ENCODE measurements around the gene OR4D11.

OR4D11 gene

DNA sequence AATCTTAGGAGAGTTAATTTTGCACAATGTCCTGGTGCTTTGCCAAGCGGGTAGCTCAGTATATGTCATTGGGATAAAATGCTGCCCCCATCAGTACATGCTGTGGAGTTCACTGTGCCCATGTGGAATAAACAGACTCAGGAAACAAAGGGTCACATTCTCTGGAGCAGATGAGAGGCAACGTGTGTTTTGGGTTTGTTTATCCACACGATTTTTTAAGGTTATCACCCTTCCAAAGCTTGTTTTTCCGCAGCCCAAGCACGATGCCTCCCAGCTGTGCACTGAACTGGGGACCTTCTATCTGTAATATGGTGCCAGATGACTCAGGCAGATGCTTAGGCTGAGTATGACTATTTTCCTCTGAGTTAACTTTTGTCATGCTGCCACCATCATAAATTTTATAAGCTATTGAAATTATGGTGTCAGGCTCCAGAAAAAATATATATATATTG lies 40.2 kb upstream of the OR4D11 start:
- TF ChIP-seq EZH2phosphoT487 (IDR thresholded peaks at IDR 0.05; ENCODE audit: low read length) (no peak), EZH2 (optimal IDR thresholded peaks at IDR 0.05; ENCODE audit: low read depth, low read length) (no peak)
- TF ChIP-seq, protein P1, sequence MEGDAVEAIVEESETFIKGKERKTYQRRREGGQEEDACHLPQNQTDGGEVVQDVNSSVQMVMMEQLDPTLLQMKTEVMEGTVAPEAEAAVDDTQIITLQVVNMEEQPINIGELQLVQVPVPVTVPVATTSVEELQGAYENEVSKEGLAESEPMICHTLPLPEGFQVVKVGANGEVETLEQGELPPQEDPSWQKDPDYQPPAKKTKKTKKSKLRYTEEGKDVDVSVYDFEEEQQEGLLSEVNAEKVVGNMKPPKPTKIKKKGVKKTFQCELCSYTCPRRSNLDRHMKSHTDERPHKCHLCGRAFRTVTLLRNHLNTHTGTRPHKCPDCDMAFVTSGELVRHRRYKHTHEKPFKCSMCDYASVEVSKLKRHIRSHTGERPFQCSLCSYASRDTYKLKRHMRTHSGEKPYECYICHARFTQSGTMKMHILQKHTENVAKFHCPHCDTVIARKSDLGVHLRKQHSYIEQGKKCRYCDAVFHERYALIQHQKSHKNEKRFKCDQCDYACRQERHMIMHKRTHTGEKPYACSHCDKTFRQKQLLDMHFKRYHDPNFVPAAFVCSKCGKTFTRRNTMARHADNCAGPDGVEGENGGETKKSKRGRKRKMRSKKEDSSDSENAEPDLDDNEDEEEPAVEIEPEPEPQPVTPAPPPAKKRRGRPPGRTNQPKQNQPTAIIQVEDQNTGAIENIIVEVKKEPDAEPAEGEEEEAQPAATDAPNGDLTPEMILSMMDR (IDR thresholded peaks at IDR 0.05; ENCODE audit: low read length) = no peak
- Histone ChIP-seq H3K4me3 (ENCODE audit: low read length) (no peak overlapping the region), H3K36me3 (replicated peaks; ENCODE audit: insufficient read depth, low read length) (no peaks in the 10 kb centered on the region), H3K9me3 (replicated peaks; ENCODE audit: insufficient read depth, low read length) (no peaks in the 10 kb centered on the region), H3K27ac (ENCODE audit: low read length) (no peak overlapping the region), H4K20me1 (ENCODE audit: insufficient read depth, low read length) (no peaks in the 10 kb centered on the region), H3K27me3 (replicated peaks; ENCODE audit: insufficient read depth, low read length) (no peaks in the 10 kb centered on the region), H3K4me1 (ENCODE audit: low read length) (no peaks in the 10 kb centered on the region), H3K79me2 (ENCODE audit: low read length) (no peaks in the 10 kb centered on the region), H3F3A (ENCODE audit: insufficient read depth, low read length) (no peaks in the 10 kb centered on the region), H2AFZ (ENCODE audit: low read length) (no peak overlapping the region), H3K9me2 (replicated peaks; ENCODE audit: insufficient read depth, low read length) (no peaks in the 10 kb centered on the region), H3K9ac (ENCODE audit: low read length) (no peak overlapping the region), H3K4me2 (ENCODE audit: low read depth, low read length) (no peak overlapping the region)
- no peak for DNase-seq

DNA sequence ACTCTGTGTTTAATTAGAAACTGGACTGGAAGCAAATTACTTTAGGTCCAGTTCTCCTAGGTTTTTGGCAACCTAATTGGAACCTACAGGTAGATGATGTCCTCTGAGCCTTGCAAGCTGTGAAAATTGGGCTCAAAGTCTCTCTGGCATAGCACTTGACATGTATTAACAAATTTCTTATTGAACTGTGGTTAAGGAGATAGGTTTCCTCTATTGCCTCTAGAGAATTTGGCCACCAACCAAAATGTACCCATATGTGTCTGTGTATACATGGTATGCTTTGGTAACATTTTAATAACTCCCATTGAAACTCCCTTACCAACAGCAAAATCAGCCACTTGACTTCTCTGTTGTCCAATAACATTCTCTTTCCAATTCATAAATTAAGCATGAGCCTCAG lies 30.4 kb upstream of the OR4D11 start, which contains the start of gene OR4D10:
TSS of gene OR4D10 (plus strand) at position 301 of the 400 bp plus-strand sequence. CDS start 4,115 bp downstream, outside the sequence.
- Histone ChIP-seq H3K36me3 (replicated peaks; ENCODE audit: insufficient read depth, low read length) (no peaks in the 10 kb centered on the region), H2AFZ (ENCODE audit: low read length) (no peak within 1 kb of the TSS), H3K4me2 (ENCODE audit: low read depth, low read length) (no peak within 1 kb of the TSS), H3K9me3 (replicated peaks; ENCODE audit: insufficient read depth, low read length) (no peaks in the 10 kb centered on the region), H3K4me3 (ENCODE audit: low read length) (no peak within 1 kb of the TSS), H3K27me3 (replicated peaks; ENCODE audit: insufficient read depth, low read length) (no peaks in the 10 kb centered on the region), H3K27ac (ENCODE audit: low read length) (no peak within 1 kb of the TSS), H4K20me1 (ENCODE audit: insufficient read depth, low read length) (no peaks in the 10 kb centered on the region), H3K79me2 (ENCODE audit: low read length) (no peaks in the 10 kb centered on the region), H3K9me2 (replicated peaks; ENCODE audit: insufficient read depth, low read length) (no peaks in the 10 kb centered on the region), H3K9ac (ENCODE audit: low read length) (no peak within 1 kb of the TSS), H3F3A (ENCODE audit: insufficient read depth, low read length) (no peaks in the 10 kb centered on the region), H3K4me1 (ENCODE audit: low read length) (no peaks in the 10 kb centered on the region)
- TF ChIP-seq, protein P1 (IDR thresholded peaks at IDR 0.05; ENCODE audit: low read length) = no peak
- no peak for TF ChIP-seq EZH2 (optimal IDR thresholded peaks at IDR 0.05; ENCODE audit: low read depth, low read length)
- no peak for TF ChIP-seq EZH2phosphoT487 (IDR thresholded peaks at IDR 0.05; ENCODE audit: low read length)
- DNase-seq = no peak

DNA sequence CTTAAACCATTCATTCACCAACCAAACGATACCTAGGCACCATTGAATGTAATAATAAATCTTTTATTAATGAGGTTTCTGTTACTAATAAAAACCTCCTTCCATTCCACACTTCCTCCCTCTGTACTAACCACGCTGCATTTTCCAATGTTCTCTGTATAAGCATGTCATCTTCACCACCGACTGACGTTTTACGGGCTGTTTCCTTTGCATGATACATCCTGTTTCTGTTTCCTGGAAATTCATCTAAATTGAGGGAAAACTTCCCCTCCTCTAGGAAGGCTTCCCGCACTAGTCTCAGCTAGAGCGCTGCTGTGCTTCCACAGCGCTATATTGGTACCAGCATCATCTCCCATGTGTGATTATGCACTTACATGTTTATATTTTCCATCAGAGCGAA lies 28.2 kb upstream of the OR4D11 start:
- DNase-seq = no peak
- no peak overlapping the region for H3K27ac ChIP-seq (ENCODE audit: low read length)
- TF ChIP-seq EZH2phosphoT487 (IDR thresholded peaks at IDR 0.05; ENCODE audit: low read length) (no peak), EZH2 (optimal IDR thresholded peaks at IDR 0.05; ENCODE audit: low read depth, low read length) (no peak)
- TF ChIP-seq, protein P1 (IDR thresholded peaks at IDR 0.05; ENCODE audit: low read length) = no peak
- H3K9me3 ChIP-seq (replicated peaks; ENCODE audit: insufficient read depth, low read length) = no peaks in the 10 kb centered on the region
- no peak overlapping the region for H3K4me3 ChIP-seq (ENCODE audit: low read length)
- H3K4me1 ChIP-seq (ENCODE audit: low read length) = no peaks in the 10 kb centered on the region
- no peak overlapping the region for H3K9ac ChIP-seq (ENCODE audit: low read length)
- no peaks in the 10 kb centered on the region for H3K36me3 ChIP-seq (replicated peaks; ENCODE audit: insufficient read depth, low read length)
- H3K4me2 ChIP-seq (ENCODE audit: low read depth, low read length) = no peak overlapping the region
- no peak overlapping the region for H2AFZ ChIP-seq (ENCODE audit: low read length)
- no peaks in the 10 kb centered on the region for H3K79me2 ChIP-seq (ENCODE audit: low read length)
- H3K9me2 ChIP-seq (replicated peaks; ENCODE audit: insufficient read depth, low read length) = no peaks in the 10 kb centered on the region
- no peaks in the 10 kb centered on the region for H4K20me1 ChIP-seq (ENCODE audit: insufficient read depth, low read length)
- H3K27me3 ChIP-seq (replicated peaks; ENCODE audit: insufficient read depth, low read length) = no peaks in the 10 kb centered on the region
- no peaks in the 10 kb centered on the region for H3F3A ChIP-seq (ENCODE audit: insufficient read depth, low read length)
